Skeletal muscle satellite cell (primary cell): ENCODE data around the gene FBXL16.

Experiments
- H3K27me3 ChIP-seq: 2 replicates; pipeline ENCODE4 v1.7.0; 2013; ENCODE audit warnings: low read length; ENCODE audit not compliant: control insufficient read depth, insufficient read depth
- H3K36me3 ChIP-seq: 2 replicates; pipeline ENCODE4 v1.7.0; 2013; ENCODE audit warnings: mild to moderate bottlenecking, control low read depth, low read length; ENCODE audit not compliant: insufficient read depth
- H3K4me1 ChIP-seq: 2 replicates; pipeline ENCODE4 v1.7.0; 2013; ENCODE audit warnings: low read length; ENCODE audit not compliant: control insufficient read depth, insufficient read depth
- H3K4me2 ChIP-seq: 2 replicates; pipeline ENCODE4 v1.7.0; 2013; ENCODE audit warnings: mild to moderate bottlenecking, low read length
- H3K4me3 ChIP-seq: 2 replicates; pipeline ENCODE4 v1.7.0; 2013; ENCODE audit warnings: low read length
- H3K9ac ChIP-seq: 2 replicates; pipeline ENCODE4 v1.7.0; 2013; ENCODE audit warnings: mild to moderate bottlenecking, low read depth, low read length, moderate library complexity
- H3K9me3 ChIP-seq: replicated peaks from 2 replicates; pipeline ENCODE4 v1.7.0; 2013; ENCODE audit warnings: mild to moderate bottlenecking, control low read depth, low read length

FBXL16 gene

DNA sequence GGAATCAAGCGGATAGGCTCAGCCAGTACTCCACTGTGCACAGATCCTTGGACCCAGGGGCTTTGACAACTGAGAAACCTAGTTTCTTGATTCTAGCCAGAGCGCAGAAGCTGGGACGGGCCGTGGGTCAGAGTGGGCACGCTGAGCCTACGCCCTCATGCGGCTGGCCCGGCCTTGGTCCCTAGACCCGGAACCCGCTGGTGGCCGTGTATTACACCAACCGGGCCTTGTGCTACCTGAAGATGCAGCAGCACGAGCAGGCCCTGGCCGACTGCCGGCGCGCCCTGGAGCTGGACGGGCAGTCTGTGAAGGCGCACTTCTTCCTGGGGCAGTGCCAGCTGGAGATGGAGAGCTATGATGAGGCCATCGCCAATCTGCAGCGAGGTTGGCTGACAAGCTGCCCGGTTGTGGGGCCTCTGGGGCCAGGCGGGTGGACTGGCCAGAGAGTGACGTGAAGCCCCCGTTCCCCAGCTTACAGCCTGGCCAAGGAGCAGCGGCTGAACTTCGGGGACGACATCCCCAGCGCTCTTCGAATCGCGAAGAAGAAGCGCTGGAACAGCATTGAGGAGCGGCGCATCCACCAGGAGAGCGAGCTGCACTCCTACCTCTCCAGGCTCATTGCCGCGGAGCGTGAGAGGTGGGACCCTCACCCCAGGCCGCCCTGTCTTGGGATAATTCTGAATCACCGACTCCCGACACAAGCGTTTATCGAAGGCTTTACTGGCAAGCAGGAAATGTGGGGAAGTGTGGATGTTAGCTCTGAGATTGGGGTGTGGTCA, 24.4 kb downstream of the FBXL16 start:
- H3K9ac ChIP-seq, result peak overlapping the region; percentile 91
- H3K4me1 ChIP-seq, result peaks cover 41% of the 10 kb centered on the region
- H3K4me2 ChIP-seq, result peak overlapping the region; percentile 100
- peak overlapping the region; percentile 96 for H3K4me3 ChIP-seq
- H3K36me3 ChIP-seq, result peaks cover 33% of the 10 kb centered on the region
- H3K9me3 ChIP-seq, result no peaks in the 10 kb centered on the region
- H3K27me3 ChIP-seq, result no peaks in the 10 kb centered on the region

DNA sequence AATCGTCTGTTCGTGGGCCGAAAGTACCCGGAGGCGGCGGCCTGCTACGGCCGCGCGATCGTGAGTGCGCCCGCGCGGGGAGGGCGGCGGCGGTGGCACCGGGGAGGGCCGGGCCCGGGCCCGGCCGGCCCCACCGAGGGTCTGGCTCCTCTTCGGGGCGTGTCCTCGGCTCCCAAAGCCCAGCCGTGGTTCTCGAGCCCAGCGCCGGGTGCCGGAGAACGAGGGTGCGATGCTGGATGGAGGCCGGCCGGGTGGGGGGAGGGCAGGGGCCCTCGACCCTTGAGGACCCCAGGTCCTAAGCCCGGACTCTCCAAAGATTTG, 25.0 kb downstream of the FBXL16 start:
- Histone ChIP-seq H3K4me1 (peaks cover 41% of the 10 kb centered on the region), H3K4me2 (peak overlapping the region; percentile 100), H3K27me3 (no peaks in the 10 kb centered on the region), H3K9me3 (no peaks in the 10 kb centered on the region), H3K9ac (peak overlapping the region; percentile 91), H3K4me3 (peak overlapping the region; percentile 96), H3K36me3 (peaks cover 30% of the 10 kb centered on the region)

DNA sequence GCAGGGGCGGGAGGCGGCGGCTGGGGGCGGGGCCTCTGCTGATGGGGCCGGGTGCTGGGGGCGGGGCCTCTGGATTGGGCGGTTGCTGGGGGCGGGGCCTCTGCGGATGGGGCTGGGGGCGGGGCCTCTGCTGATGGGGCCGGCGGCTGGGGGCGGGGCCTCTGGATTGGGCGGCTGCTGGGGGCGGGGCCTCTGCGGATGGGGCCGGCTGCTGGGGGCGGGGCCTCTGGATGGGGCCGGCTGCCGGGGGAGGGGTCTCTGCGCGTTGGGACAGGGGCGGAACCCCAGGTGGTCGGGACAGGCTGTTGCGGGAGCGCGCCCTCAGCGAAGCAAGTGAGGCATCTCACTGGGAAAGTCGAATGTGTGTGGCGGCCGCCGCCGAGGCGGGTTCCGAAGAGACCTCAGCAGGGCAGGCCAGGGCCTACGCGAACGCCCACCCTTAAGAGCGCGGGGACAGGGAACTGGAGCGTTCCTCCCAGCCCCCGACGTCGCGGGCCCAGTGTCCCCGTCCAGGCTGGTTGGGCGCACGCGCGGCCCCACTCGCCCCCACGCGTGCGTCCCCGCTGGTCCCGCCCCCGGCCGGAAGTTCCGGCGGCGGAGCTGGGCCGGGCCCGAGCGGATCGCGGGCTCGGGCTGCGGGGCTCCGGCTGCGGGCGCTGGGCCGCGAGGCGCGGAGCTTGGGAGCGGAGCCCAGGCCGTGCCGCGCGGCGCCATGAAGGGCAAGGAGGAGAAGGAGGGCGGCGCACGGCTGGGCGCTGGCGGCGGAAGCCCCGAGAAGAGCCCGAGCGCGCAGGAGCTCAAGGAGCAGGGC, 25.6 kb downstream of the FBXL16 start, which contains the start of gene STUB1:
STUB1 (plus strand) TSS at position 597 of the 811 bp plus-strand sequence; CDS start at position 713, 116 bp downstream.
- Histone ChIP-seq H3K36me3 (peaks cover 24% of the 10 kb centered on the region), H3K4me1 (peaks cover 44% of the 10 kb centered on the region), H3K4me3 (peak within 1 kb of the TSS; percentile 96)

DNA sequence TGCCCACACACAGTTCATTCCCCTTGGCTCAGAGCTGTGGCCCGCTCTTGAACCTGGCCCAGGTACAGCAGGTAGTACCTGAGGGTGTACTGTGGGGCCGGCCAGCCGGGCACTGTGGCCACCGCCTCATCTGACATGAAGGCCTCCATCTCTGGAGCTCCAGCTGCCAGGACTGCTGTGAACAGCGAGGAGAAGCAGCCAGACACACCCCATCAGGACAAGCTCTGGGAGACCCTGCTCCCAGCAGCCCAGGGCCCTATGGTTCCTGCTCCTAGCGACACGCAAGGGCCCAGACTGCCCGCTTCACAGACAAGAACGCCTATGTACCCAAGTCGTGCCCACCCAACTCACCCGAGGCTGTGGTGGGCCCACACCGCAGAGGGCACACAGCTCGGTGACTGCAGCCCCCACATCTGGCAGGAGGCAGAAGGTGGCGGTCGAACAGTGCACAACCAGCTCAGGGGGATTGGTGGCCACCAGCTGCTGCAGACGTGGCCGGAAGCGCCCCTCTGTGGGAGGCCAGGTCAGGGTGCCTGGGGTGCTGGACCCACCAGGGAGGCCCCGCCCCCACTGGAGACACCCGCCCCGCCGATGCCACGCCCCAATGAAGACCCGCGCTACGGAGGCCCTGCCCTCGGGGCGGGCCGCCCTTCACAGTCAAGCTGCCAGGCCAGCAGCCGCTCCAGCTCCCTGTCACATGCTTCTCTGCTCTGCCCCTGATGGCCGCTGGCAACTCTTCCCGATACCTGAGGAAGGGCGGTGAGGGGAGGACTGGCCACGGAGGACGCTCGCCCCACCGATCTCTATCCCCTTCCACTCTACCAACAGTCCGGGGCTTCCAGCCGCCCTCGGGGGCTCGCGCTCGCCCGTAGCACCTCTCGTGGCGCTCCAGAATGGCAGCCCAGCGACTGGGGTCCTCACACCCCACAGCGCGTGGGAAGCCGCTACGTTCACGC, 26.5 kb downstream of the FBXL16 start:
- H3K9ac ChIP-seq, result peak overlapping the region; percentile 51

More for the DNA sequence above, 25.6 kb downstream of the FBXL16 start, which contains the start of gene STUB1:
- peak within 1 kb of the TSS; percentile 100 for H3K4me2 ChIP-seq
- peak within 1 kb of the TSS; percentile 91 for H3K9ac ChIP-seq
- H3K27me3 ChIP-seq, result no peaks in the 10 kb centered on the region
- H3K9me3 ChIP-seq, result no peaks in the 10 kb centered on the region

DNA sequence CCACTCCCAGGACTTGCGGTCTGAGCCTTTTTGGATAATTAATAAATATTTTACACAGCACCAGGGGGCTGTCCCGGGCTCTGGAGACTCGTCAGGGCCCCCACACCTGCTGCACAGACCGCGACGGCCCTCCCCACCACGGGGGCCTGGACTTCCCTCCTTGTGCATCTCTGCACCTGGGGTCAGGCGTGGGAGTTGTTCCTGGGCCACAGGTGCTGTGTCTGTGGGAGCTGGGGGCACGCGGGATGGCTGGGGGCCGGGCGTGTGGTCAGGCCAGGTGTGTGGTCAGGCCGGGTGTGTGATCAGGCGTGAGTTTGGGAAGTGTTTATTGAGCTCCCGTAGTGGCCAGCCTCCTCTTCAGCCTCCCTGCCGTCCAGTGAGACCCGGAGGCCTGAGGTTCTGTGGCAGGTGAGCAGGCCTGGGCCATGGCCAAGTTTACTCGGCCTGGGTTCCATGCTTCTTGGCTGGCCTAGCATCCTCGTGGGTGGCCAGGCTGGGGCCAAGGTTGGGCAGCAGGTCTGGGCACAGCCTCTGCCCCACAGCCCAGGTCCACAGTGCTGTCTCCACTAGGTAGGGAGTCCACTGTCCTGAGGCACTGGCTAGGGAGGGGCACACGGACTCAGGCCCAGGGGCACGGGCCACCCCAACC, 27.3 kb downstream of the FBXL16 start:
- Histone ChIP-seq H3K4me3 (no peak overlapping the region), H3K4me2 (no peak overlapping the region), H3K27me3 (no peaks in the 10 kb centered on the region), H3K4me1 (peaks cover 30% of the 10 kb centered on the region), H3K36me3 (peaks cover 28% of the 10 kb centered on the region), H3K9me3 (no peaks in the 10 kb centered on the region), H3K9ac (no peak overlapping the region)

More for the DNA sequence above, 26.5 kb downstream of the FBXL16 start:
- Histone ChIP-seq H3K4me1 (peaks cover 37% of the 10 kb centered on the region), H3K36me3 (peaks cover 23% of the 10 kb centered on the region), H3K4me2 (peak overlapping the region; percentile 93), H3K9me3 (no peaks in the 10 kb centered on the region), H3K4me3 (peak overlapping the region; percentile 75), H3K27me3 (no peaks in the 10 kb centered on the region)

DNA sequence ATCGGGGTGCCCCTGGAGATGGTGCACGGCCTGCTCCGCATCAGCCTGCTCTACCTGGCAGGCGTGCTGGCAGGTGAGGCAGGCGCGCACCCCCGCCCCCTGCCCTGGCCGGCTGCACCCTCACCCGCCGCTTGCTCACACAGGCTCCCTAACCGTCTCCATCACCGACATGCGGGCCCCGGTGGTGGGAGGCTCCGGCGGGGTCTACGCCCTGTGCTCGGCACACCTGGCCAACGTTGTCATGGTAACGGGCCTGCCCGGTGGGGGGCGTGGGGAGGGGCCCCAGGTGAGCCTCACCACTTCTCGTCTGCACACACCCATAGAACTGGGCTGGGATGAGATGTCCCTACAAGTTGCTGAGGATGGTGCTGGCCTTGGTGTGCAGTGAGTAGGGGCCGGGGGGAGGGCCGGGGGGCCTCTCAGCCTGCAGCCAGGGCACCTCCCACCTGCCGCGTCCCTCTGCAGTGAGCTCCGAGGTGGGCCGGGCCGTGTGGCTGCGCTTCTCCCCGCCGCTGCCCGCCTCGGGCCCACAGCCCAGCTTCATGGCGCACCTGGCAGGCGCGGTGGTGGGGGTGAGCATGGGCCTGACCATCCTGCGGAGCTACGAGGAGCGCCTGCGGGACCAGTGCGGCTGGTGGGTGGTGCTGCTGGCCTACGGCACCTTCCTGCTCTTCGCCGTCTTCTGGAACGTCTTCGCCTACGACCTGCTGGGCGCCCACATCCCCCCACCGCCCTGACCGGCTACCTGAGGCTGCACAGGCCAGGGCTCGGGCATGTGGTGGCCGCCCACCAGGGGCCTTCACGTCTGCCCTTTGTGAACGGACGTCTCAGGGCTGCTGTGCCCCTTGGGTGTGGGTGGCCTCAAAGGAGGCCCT, 28.0 kb downstream of the FBXL16 start:
- no peaks in the 10 kb centered on the region for H3K27me3 ChIP-seq
- H3K4me3 ChIP-seq, result no peak overlapping the region
- H3K36me3 ChIP-seq, result peaks cover 28% of the 10 kb centered on the region
- H3K4me1 ChIP-seq, result peaks cover 23% of the 10 kb centered on the region
- no peak overlapping the region for H3K4me2 ChIP-seq
- no peak overlapping the region for H3K9ac ChIP-seq
- no peaks in the 10 kb centered on the region for H3K9me3 ChIP-seq

DNA sequence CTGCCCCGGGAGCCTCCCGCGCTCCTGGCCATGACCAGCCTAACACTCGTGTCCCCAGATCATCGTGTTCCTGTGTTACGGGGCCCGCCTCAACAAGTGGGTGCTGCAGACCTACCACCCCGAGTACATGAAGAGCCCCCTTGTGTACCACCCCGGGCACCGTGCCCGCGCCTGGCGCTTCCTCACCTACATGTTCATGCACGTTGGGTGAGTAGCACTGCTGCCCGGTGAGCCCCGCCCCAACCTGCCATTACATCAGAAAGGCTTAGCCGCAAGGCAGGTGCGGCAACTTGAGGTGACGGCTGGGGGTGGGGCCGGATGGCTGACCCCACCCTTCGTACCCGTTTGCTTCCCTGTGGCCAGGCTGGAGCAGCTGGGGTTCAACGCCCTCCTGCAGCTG, 28.7 kb downstream of the FBXL16 start:
- H3K4me2 ChIP-seq, result no peak overlapping the region
- no peak overlapping the region for H3K4me3 ChIP-seq
- no peaks in the 10 kb centered on the region for H3K9me3 ChIP-seq
- H3K27me3 ChIP-seq, result no peaks in the 10 kb centered on the region
- no peak overlapping the region for H3K9ac ChIP-seq
- peaks cover 16% of the 10 kb centered on the region for H3K4me1 ChIP-seq
- H3K36me3 ChIP-seq, result peaks cover 28% of the 10 kb centered on the region

DNA sequence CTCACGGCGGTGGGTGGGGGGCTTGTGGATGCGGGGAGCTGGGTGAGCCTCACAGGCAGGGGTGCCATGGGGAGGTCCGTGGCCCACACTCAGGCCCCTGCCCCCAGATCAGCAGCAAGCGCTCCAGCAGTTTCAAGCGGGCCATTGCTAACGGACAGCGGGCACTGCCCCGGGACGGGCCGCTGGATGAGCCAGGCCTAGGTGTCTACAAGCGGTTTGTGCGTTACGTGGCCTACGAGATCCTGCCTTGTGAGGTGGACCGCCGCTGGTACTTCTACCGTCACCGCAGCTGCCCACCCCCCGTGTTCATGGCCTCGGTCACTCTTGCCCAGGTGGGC, 29.1 kb downstream of the FBXL16 start:
- H3K36me3 ChIP-seq, result peaks cover 24% of the 10 kb centered on the region
- H3K4me1 ChIP-seq, result peaks cover 13% of the 10 kb centered on the region
- H3K9me3 ChIP-seq, result no peaks in the 10 kb centered on the region
- no peaks in the 10 kb centered on the region for H3K27me3 ChIP-seq
- H3K4me2 ChIP-seq, result no peak overlapping the region
- no peak overlapping the region for H3K9ac ChIP-seq
- H3K4me3 ChIP-seq, result no peak overlapping the region

DNA sequence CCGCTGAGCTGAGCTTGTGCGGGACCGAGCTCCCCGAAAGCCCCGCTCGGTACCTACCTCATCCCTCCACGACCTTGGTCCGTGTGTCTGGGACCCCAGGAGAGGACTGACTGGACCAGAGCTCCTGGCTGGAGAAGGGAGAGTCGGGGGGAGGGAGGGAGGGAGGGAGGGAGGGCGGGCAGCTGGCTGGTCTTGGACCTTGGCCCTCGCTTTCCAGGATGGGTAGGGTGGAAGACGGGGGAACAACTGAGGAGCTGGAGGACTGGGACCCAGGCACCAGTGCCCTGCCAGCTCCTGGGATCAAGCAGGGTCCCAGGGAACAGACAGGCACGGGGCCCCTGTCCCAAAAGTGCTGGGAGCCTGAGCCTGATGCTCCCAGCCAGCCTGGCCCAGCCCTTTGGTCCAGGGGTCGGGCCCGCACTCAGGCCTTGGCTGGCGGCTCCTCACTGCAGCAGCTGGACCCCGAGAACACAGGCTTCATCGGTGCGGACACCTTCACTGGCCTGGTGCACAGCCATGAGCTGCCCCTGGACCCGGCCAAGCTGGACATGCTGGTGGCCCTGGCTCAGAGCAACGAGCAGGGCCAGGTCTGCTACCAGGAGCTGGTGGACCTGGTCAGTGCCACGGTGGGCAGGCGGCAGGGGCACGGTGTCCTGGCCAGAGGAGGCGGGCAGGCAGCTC, 29.6 kb downstream of the FBXL16 start:
- no peaks in the 10 kb centered on the region for H3K27me3 ChIP-seq
- peak overlapping the region; percentile 45 for H3K4me3 ChIP-seq
- H3K9ac ChIP-seq, result no peak overlapping the region
- H3K9me3 ChIP-seq, result no peaks in the 10 kb centered on the region
- peaks cover 24% of the 10 kb centered on the region for H3K36me3 ChIP-seq
- peak overlapping the region; percentile 76 for H3K4me2 ChIP-seq
- peaks cover 8% of the 10 kb centered on the region for H3K4me1 ChIP-seq
